ENCODE data around the gene CD3E.
A peak's percentile ranks its signal among the peaks of the same experiment; 100 is the strongest.

The CD3E gene

DNA sequence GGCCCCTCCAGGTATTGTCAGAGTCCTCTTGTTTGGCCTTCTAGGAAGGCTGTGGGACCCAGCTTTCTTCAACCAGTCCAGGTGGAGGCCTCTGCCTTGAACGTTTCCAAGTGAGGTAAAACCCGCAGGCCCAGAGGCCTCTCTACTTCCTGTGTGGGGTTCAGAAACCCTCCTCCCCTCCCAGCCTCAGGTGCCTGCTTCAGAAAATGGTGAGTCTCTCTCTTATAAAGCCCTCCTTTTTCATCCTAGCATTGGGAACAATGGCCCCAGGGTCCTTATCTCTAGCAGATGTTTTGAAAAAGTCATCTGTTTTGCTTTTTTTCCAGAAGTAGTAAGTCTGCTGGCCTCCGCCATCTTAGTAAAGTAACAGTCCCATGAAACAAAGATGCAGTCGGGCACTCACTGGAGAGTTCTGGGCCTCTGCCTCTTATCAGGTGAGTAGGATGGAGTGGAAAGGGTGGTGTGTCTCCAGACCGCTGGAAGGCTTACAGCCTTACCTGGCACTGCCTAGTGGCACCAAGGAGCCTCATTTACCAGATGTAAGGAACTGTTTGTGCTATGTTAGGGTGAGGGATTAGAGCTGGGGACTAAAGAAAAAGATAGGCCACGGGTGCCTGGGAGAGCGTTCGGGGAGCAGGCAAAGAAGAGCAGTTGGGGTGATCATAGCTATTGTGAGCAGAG, at the start of gene CD3E:
Gene CD3E (plus strand): TSS at position 163 of the 681 bp plus-strand sequence. CDS start 223 bp downstream, at position 386.
- no peak for DNase-seq

- no peak for DNase-seq
Observed at GRCh38 chr11:118258410-118258809, 46.1 kb upstream of the CD3E start.

DNA sequence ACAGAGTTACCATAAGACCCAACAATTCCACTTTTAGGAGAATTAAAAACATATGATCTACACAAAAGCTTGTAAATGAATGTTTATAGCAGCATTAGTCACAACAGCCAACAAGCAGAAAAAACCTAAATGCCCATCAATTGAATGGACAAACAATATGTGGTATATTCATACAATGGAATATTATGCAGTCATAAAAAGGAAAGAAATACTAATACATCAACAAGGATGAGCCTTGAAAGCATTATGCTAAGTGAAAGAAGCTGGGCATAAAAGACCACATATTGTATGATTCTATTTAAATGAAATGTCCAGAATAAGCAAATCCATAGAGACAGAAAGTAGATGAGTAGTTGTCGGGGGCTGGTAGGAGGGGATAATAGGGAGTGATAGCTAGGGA, 45.4 kb upstream of the CD3E start:
- no peak for DNase-seq

GRCh38 chr11:118260353-118260752, 44.2 kb upstream of the CD3E start:
- DNase-seq, result no peak

DNA sequence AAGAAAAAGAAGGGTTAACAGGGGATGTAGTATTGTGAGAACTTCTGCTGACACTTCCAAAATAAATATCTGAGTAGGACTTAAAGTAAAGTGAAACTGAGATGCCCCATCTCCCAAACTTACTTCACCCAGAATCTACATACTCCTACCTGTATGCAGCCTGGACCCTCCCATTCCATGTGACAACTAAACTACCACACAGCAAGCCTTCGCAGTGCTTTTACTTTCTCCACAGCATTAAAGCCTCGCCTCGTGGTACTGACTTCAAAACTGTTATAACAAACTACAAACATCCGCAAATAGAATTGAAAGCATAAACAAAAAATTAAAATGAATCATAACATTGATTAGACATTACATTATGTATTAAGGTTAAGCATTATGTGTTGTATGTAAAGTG, 41.4 kb upstream of the CD3E start:
- no peak for DNase-seq

- DNase-seq, result peak; percentile 64
Observed at GRCh38 chr11:118263695-118264568, 40.6 kb upstream of the CD3E start, which contains the start of gene MPZL2. Gene MPZL2, minus strand, starts transcription at chr11:118264297. Its CDS starts 144 bp downstream, at chr11:118264153.

- no peak for DNase-seq
Observed at GRCh38 chr11:118264569-118265465, 39.7 kb upstream of the CD3E start.

GRCh38 chr11:118265954-118266353, 38.6 kb upstream of the CD3E start:
- no peak for DNase-seq

GRCh38 chr11:118267486-118267885, 37.0 kb upstream of the CD3E start:
- DNase-seq, result no peak

DNA sequence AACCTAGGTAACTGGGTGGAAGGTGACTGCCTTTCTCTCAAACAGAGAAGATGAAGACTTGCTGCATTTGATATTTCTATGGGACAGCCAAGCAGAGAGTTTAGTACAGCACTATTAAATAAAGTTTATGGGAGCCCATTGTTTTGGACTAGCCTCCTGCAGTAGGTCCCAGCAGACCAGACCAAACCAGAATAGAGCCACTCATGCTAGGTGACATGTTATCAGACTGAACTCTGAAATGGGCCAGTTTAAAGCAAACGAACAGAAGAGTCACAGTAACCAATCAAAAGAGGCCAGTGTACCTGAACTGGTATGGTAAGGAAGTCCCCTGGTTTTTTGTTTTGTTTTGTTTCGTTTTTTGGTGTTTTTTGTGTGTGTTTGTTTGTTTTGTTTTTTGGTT, 32.5 kb upstream of the CD3E start:
- no peak for DNase-seq

DNA sequence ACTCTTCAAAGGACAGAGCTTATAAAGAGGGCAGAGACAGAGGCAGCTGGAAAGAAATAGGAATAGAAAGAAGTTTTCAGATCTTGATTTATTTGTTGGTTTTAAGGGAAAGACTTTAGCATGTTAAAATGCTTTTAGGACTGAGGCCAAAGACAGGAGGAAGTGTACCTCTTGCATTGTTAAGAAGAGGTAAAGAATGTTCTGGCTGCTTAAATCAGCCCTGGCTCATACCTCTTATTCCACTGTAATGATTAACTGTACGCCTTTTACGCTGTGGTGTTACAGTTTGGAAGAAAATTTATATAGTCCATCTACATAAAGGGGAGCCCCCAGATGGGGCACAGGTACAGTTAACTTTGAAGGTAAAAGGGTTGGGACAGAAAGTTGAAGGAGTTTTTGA, 30.3 kb upstream of the CD3E start:
- no peak for DNase-seq

DNA sequence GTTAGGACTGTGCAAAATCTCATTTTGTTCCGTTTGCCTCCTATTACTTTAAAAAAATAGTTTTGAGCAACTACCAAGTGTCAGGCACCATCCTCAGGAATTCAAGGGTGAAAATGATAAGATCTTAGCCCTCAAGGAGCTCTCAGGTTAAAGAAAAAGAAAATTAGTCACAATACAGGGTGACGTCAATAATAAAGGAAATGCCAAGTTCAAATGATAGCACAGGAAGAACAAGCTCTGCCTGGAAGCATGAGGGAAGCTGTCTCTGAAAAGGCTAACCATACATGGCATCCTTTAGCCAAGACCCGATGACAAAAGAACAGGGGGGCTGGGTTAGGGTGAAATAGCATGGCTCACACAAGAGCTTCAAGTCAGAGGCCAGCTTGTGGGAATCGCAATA, 29.4 kb upstream of the CD3E start:
- DNase-seq, result no peak

- DNase-seq, result no peak
Observed at GRCh38 chr11:118276422-118276821, 28.1 kb upstream of the CD3E start.

- DNase-seq, result no peak
Observed at GRCh38 chr11:118277312-118277711, 27.2 kb upstream of the CD3E start.

DNA sequence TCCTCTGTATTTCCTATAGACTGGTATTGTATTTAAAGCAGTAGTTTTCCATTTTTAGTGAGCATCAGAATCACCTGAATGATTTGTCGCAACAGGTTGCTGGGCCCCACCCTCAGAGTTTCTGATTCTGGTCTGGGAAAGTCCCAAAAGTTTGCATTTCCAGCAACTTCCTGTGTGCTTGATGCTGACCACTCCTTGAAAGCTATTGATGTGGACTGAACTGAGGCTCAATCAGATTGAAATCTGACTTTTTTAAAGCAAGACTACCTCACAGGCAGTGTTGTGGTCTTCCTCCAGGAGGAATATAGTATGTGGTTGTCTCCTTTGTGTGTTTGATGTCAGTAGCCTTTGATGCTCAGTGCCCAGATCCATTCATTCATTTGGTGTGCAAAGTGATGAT, 23.2 kb upstream of the CD3E start:
- DNase-seq, result no peak

DNA sequence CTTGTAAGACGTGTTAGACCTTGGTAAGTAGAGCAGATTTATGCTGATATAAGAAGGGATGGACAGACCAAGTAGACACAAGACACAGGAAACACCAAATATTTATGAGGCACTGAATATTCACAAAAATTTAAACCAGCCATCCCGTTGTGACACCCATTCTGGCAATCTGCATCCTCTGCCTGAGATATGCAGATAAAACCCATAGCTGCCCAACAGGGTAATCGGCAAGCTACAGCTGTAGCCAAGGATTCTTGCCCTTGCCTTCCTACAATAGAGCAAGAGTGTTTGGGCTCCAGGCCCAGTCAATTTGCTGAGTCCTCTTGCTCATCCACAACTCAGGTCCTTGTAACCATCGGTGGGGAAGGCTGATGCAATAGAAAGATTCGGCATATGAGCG, 21.9 kb upstream of the CD3E start:
- no peak for DNase-seq

- DNase-seq, result no peak
Observed at GRCh38 chr11:118283037-118283636, 21.4 kb upstream of the CD3E start.

GRCh38 chr11:118283756-118284350, 20.7 kb upstream of the CD3E start:
- DNase-seq, result no peak

GRCh38 chr11:118286545-118286944, 18.0 kb upstream of the CD3E start:
- DNase-seq, result no peak

- no peak for DNase-seq
Observed at GRCh38 chr11:118287006-118287405, 17.5 kb upstream of the CD3E start.

DNA sequence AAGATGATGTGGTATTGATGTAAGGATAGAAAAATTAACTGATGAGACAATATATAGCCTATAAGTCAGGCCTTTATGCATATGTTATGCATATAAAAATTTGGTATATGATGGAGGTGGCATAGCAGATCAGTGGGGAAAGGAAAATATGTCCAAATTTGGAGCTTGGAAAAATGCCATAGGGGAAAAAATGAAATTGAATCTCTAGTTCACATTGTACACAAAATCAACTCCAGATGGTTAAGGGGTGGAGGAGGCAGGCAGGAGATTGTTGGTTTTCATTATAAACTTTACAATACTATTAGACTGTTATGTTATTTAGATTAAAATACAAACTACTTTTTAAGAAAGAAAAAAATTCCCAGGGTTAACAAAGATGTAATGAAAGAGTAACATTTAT, 15.1 kb upstream of the CD3E start:
- DNase-seq, result no peak

DNA sequence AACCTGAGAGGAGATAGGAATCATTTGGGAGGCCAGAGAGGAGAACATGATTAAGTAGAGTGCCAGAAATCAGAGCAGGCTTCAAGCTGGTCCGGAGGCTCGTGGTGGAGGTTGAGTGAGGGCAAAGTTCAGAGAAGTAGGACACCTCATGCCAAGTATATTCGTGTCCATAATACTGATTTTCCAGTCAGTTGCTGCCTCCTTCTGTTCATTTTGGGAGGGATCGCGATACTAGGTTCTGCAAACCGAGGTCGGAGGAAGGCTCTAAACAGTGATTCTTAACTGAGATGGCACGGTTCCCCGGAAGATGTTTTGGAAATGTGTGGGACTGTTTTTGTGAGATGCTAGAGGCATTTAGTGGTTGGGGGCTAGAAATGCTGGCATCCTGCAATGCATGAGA, 13.6 kb upstream of the CD3E start:
- DNase-seq, result no peak

All from NCI-H2029 treated with DMSO at 0.1 percent for 48 hours (cell line).